ENCODE results near the gene CORO7. TPM values are rescaled to one million over a fixed set of nuclear protein-coding genes. Genes with fewer than 3 reads are reported as not detected.

Gene CORO7
- polyA plus RNA-seq, 1 of the 3 experiments (the other 2 are of a cell fraction) = 25.8 TPM

GRCh38 chr16:4356820-4357219, 59.6 kb downstream of the CORO7 start:
- Histone ChIP-seq H3K4me2 (no peak overlapping the region), H3K27ac (ENCODE audit: low read depth in 2 of 2, low read length in 1 of 2) (no peak overlapping the region), H3K9ac (no peak overlapping the region), H3K79me2 (ENCODE audit: insufficient read depth) (no peaks in the 10 kb centered on the region), H3K27me3 (ENCODE audit: insufficient read depth) (no peaks in the 10 kb centered on the region), H3F3A (replicated peaks; ENCODE audit: insufficient read depth) (peaks cover 21% of the 10 kb centered on the region), H2AFZ (ENCODE audit: low read depth) (no peak overlapping the region), H3K9me2 (no peaks in the 10 kb centered on the region), H3K36me3 (replicated peaks in 1 of 2; ENCODE audit: control insufficient read depth in 1 of 2, insufficient read depth in 2 of 2, low read length in 1 of 2) (peaks cover 0 to 2% of the 10 kb centered on the region in 2 experiments), H3K4me1 (ENCODE audit: control insufficient read depth in 1 of 2, insufficient read depth in 2 of 2, low read depth in 1 of 2, low read length in 1 of 2) (peaks cover 5 to 10% of the 10 kb centered on the region in 2 experiments; a peak in 2 of 4 replicates), H3K4me3 (ENCODE audit: low read depth in 2 of 2, low read length in 1 of 2) (no peak overlapping the region), H4K20me1 (ENCODE audit: insufficient read depth) (no peaks in the 10 kb centered on the region), H3K9me3 (no peaks in the 10 kb centered on the region)
- 97% methylated on average over 5 of the region's 7 CpGs for WGBS (ENCODE audit: low lambda C conversion rate)
- ChIA-PET CTCF (interaction anchor here (13.0 kb wide), 1 partner anchor 46 kb away, joined by 205 read pairs; no protein-coding TSS in a partner anchor), POLR2A (no interaction called here)
- no peak for DNase-seq
- TF ChIP-seq SIN3A (IDR thresholded peaks at IDR 0.05; ENCODE audit: borderline replicate concordance, low read depth, low read length) (no peak), IRF3 (IDR thresholded peaks at IDR 0.05; ENCODE audit: low read depth, low read length) (no peak), EZH2phosphoT487 (IDR thresholded peaks at IDR 0.05; ENCODE audit: borderline replicate concordance, low read depth) (no peak), RCOR1 (IDR thresholded peaks at IDR 0.05; ENCODE audit: low read length) (no peak), FOXM1 (IDR thresholded peaks at IDR 0.05; ENCODE audit: low read depth) (no peak), ZBTB33 (IDR thresholded peaks at IDR 0.05; ENCODE audit: borderline replicate concordance, low read depth) (no peak), GATA2 (CRISPR knock-in tag; IDR thresholded peaks at IDR 0.05) (no peak), FOSL2 (IDR thresholded peaks at IDR 0.05; ENCODE audit: borderline replicate concordance, low read depth) (no peak), MXI1 (IDR thresholded peaks at IDR 0.05; ENCODE audit: low read depth, low read length) (no peak)

GRCh38 chr16:4354512-4355409, 61.6 kb downstream of the CORO7 start:
- peaks cover 25% of the 10 kb centered on the region for H3F3A ChIP-seq (replicated peaks; ENCODE audit: insufficient read depth)
- H3K9me2 ChIP-seq = no peaks in the 10 kb centered on the region
- H3K79me2 ChIP-seq (ENCODE audit: insufficient read depth) = peaks cover 13% of the 10 kb centered on the region
- DNase-seq = no peak
- CTCF ChIA-PET = interaction anchor here (0.9 to 13.0 kb wide), 4 partner anchors 48 to 154 kb away, joined by 3 to 205 read pairs (median 3); no protein-coding TSS in a partner anchor
- peaks cover 6 to 10% of the 10 kb centered on the region in 2 experiments; a peak in 3 of 4 replicates for H3K4me1 ChIP-seq (ENCODE audit: control insufficient read depth in 1 of 2, insufficient read depth in 2 of 2, low read depth in 1 of 2, low read length in 1 of 2)
- no peak overlapping the region for H2AFZ ChIP-seq (ENCODE audit: low read depth)
- H3K4me3 ChIP-seq (ENCODE audit: low read depth in 2 of 2, low read length in 1 of 2) = no peak overlapping the region
- peaks cover 0 to 2% of the 10 kb centered on the region in 2 experiments for H3K36me3 ChIP-seq (replicated peaks in 1 of 2; ENCODE audit: control insufficient read depth in 1 of 2, insufficient read depth in 2 of 2, low read length in 1 of 2)
- H3K9ac ChIP-seq = no peak overlapping the region
- WGBS (ENCODE audit: low lambda C conversion rate) = 95% methylated on average over 16 of the region's 20 CpGs
- H3K27ac ChIP-seq (ENCODE audit: low read depth in 2 of 2, low read length in 1 of 2) = no peak overlapping the region
- H4K20me1 ChIP-seq (ENCODE audit: insufficient read depth) = peaks cover 3% of the 10 kb centered on the region; the same call in 1 of the 2 replicates
- no peaks in the 10 kb centered on the region for H3K27me3 ChIP-seq (ENCODE audit: insufficient read depth)
- POLR2A ChIA-PET = no interaction called here
- H3K9me3 ChIP-seq = no peaks in the 10 kb centered on the region
- no peak overlapping the region for H3K4me2 ChIP-seq
- TF ChIP-seq REST (IDR thresholded peaks at IDR 0.05; ENCODE audit: low read depth, low read length) (no peak), ELF1 (IDR thresholded peaks at IDR 0.05) (no peak), TCF12 (IDR thresholded peaks at IDR 0.05) (no peak), IRF3 (IDR thresholded peaks at IDR 0.05; ENCODE audit: low read depth, low read length) (no peak), RFX5 (IDR thresholded peaks at IDR 0.05; ENCODE audit: low read length) (no peak), TEAD4 (IDR thresholded peaks at IDR 0.05; ENCODE audit: borderline replicate concordance, insufficient read depth) (no peak), FOXM1 (IDR thresholded peaks at IDR 0.05; ENCODE audit: low read depth) (no peak), TAF1 (IDR thresholded peaks at IDR 0.05; ENCODE audit: borderline replicate concordance, low read depth, low read length) (no peak), CHD2 (IDR thresholded peaks at IDR 0.05; ENCODE audit: low read length, partially characterized antibody) (no peak)

All from SK-N-SH (cell line).